BJ (cell line): ENCODE measurements around the gene USP20. TPM values are rescaled to one million over a fixed set of nuclear protein-coding genes. Genes with fewer than 3 reads are reported as not detected.

ENCODE experiments used
- CTCF ChIA-PET: fragments of 350-600 bp; formaldehyde crosslinking; extraction: SDS; loops from one replicate; lab custom pipeline; 2021; ENCODE audit warnings: antibody characterized with exemption, inconsistent platforms; lab: Yijun Ruan, JAX
- POLR2A ChIA-PET: fragments of 300-600 bp; sonication (Branson Sonifier 250); formaldehyde crosslinking; extraction: SDS; loops from one replicate; lab custom pipeline; 2021; ENCODE audit warnings: antibody characterized with exemption; lab: Charles Lee
- DNase-seq: peaks from one replicate; pipeline ENCODE4 v3.0.0-alpha.2; 2011; ENCODE audit warnings: low read depth
- H3K27me3 ChIP-seq: 2 replicates; pipeline ENCODE4 v1.6.0; 2011; ENCODE audit warnings: low read length; ENCODE audit not compliant: control insufficient read depth, insufficient read depth
- H3K36me3 ChIP-seq: 2 replicates; pipeline ENCODE4 v1.5.1; 2011; ENCODE audit warnings: low read length; ENCODE audit not compliant: control insufficient read depth, insufficient read depth
- H3K4me3 ChIP-seq: 2 replicates; pipeline ENCODE4 v1.5.1; 2011; ENCODE audit warnings: low read depth, mild to moderate bottlenecking, control low read depth, low read length
- polyA plus RNA-seq: library from polyadenylated mRNA; depleted of rRNA; stranded (reverse); fragments of >200 nt; gene quantifications from 2 replicates; pipeline ENCODE4 v1.2.3, GENCODE V29; 2011
- TF ChIP-seq, protein P1 (sequence below): IDR thresholded peaks from 2 replicates; pipeline ENCODE4 v1.5.1; 2011; ENCODE audit warnings: low read depth, mild to moderate bottlenecking, control low read depth, inconsistent platforms, low read length, moderate library complexity; ENCODE audit not compliant: insufficient read depth

The USP20 gene
- polyA plus RNA-seq, 1 experiment = 19.0 TPM

DNA sequence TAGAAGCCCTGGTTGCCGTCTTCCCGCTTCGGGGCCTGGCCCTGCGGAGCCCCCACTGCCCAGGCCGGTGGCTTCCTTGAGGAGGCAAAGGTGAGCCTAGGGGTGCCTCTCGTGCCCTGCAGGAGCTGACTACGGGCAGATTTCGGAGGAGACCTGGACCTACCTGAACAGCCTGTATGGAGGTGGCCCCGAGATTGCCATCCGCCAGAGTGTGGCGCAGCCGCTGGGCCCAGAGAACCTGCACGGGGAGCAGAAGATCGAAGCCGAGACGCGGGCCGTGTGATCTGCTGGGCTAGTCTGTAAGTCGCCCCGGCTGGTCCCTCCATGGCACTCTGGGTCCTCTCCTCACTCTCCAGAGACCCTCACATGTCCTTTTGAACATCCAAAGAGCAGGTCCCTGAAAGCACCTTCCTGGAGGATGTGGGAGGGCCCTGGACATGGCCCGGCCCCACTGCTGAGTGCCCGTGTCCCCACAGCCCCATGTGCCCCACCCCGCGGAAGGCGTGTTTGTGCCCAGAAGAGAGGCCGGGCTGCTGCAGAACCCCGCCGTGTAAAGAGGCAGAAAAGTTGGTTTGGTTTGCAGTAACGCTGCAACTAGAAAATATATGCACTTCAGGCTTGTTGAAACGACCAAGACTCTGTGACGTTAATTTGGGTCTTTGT is 44.9 kb downstream of the USP20 start:
- POLR2A ChIA-PET = no interaction called here
- Histone ChIP-seq H3K4me3 (no peak overlapping the region), H3K36me3 (peaks cover 25% of the 10 kb centered on the region), H3K27me3 (no peaks in the 10 kb centered on the region)
- TF ChIP-seq, protein P1, sequence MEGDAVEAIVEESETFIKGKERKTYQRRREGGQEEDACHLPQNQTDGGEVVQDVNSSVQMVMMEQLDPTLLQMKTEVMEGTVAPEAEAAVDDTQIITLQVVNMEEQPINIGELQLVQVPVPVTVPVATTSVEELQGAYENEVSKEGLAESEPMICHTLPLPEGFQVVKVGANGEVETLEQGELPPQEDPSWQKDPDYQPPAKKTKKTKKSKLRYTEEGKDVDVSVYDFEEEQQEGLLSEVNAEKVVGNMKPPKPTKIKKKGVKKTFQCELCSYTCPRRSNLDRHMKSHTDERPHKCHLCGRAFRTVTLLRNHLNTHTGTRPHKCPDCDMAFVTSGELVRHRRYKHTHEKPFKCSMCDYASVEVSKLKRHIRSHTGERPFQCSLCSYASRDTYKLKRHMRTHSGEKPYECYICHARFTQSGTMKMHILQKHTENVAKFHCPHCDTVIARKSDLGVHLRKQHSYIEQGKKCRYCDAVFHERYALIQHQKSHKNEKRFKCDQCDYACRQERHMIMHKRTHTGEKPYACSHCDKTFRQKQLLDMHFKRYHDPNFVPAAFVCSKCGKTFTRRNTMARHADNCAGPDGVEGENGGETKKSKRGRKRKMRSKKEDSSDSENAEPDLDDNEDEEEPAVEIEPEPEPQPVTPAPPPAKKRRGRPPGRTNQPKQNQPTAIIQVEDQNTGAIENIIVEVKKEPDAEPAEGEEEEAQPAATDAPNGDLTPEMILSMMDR = no peak
- DNase-seq = no peak
- CTCF ChIA-PET = no interaction called here

DNA sequence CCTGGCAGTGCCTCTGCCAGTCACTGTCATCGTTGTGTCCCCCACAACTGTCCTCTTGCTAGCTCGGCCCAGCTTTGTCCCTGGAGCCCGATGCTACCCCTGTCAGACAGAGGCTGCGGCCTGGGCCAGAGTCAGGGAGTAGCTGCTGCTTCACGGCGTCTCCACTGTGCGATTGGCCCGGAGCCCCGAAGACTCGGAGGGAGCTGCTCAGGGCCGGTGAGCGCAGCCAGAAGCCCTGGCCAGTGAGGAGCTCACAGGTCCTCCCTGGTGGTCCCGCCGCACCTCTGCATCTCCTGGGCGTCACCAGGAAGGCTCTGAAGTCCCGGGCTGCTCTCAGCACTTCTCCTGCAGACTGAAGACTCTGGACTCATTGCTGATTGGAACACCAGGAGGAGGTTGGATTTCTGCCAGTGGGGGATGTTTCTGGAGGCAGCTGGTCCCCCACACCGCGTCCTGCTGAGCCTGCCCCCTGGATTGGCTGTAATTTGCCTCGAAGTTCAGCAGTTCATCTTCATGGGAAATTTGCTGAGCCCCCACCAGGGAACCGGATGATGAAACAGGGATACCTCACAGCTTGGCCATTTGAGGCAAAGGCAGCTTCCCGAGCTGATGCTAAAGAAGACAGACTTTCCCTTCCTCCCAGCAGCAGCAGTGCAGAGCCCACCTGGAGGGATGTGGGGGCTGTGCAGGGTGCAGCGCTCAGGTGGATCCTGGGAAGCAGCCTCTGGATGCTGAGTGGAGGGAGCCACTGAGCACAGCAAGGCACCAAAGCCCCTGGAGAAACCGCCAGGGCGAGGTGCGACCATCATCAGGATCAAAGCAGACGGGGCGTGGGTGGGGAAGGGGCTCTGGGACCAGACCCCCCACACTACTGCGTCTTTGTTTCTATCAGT is 45.6 kb downstream of the USP20 start:
- no peak overlapping the region for H3K4me3 ChIP-seq
- peaks cover 17% of the 10 kb centered on the region for H3K36me3 ChIP-seq
- ChIA-PET CTCF (no interaction called here), POLR2A (no interaction called here)
- DNase-seq = no peak
- H3K27me3 ChIP-seq = no peaks in the 10 kb centered on the region
- TF ChIP-seq, protein P1 = no peak

DNA sequence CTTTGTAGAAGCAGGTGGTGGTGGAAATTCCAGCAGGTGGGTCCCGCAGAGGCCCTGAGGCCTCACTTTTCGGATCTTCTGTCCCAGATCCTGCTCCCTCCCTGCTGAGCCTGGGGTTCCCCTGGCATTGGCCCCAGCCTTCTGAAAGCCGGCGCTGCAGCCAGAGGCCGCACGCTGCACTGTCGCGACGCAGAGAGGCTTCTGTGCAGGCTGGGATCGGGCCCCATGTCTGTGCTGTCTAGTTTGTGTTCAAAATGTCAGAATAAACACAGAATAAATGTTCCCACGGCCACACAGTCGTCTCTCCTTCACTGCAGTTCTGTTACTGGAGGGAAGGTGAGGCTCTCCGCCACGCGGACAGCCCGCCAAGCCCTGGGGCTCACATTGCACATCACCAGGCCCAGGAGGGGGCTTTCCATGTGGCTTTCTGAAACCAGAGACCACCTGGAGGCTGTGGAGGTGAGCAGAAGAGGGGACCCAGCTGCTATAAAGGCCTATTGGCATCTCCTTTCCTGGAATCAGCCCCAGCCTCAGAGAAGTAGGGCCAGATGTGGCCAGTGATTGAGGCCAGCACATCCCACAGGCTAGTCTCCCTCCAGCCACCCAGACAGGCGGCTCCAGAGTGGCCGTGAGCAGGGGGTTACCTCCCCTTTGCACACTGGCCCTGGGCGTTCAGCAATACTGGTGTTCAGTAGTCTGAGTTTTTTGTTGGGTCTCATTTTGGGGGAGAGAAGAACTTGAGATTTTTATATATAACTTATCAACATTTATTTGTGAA is 46.5 kb downstream of the USP20 start:
- DNase-seq = no peak
- Histone ChIP-seq H3K36me3 (peaks cover 14% of the 10 kb centered on the region), H3K4me3 (no peak overlapping the region), H3K27me3 (no peaks in the 10 kb centered on the region)
- TF ChIP-seq, protein P1 = no peak
- CTCF ChIA-PET = no interaction called here
- POLR2A ChIA-PET = no interaction called here

DNA sequence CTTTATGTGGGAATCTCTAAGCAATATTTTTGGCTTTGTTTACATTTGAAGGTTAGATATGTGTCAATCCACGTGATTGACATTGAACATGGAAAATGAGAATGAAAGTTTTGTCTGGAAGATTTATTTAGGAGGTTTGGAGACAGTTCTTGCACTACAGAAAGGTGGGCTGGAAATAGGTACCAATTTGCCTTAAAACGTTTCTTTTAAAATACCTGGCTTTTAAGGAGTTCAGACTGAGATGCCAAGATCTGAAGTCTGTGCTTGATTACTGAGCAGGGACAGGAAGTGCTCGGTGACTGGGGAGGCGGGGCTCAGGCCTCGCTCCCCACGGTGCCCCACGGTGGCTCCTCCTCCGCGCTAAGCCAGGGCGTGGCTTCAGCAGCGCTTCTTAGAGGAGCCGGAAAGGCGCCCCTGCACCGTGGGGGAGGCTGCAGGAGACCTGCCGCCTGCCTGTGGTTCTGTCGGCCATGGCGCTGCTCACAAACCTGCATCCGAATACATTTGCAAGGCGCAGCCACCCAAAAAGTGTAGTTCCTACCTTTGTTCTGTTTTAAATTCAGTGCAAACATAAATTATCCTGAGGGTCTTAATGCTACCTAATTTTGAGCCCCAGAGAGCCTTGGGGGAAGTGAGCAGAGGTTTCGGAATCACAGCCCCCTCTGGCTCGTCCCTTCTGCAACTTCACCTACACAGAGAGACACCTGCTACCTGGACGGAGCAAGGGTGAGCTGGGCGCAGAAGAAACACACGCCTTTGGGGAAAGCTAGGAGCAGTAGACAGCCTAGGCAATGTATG is 49.2 kb downstream of the USP20 start:
- peak; percentile 48 for DNase-seq
- H3K36me3 ChIP-seq = peaks cover 12% of the 10 kb centered on the region
- TF ChIP-seq, protein P1 = no peak
- POLR2A ChIA-PET = no interaction called here
- H3K4me3 ChIP-seq = no peak overlapping the region
- CTCF ChIA-PET = interaction anchor here (0.6 to 2.5 kb wide), 18 partner anchors 18 to 219 kb away, joined by 3 to 9 read pairs (median 4); partner anchors contain the start of genes FNBP1 and GPR107
- H3K27me3 ChIP-seq = no peaks in the 10 kb centered on the region
